GM12878 (cell line): ENCODE measurements around the gene CDK5RAP1. TPM values are rescaled to one million over a fixed set of nuclear protein-coding genes. Genes with fewer than 3 reads are reported as not detected.

Source experiments
- ATAC-seq: fragments of 200-7000 bp; cut with Tn5 transposase; 3 replicates; pipeline ENCODE4 v1.9.1; 2020; ENCODE audit warnings: mild to moderate bottlenecking, moderate library complexity
- BruUV-seq: library from RNA; stranded (reverse); fragments of 400-500 nt; replicated peaks from 2 replicates; lab custom pipeline; 2021; lab: Mats Ljungman, UMichigan
- CTCF ChIA-PET: fragments of 300-600 bp; sonication (Branson Sonifier 250); formaldehyde crosslinking; extraction: SDS; loops from one replicate; lab custom pipeline; 2021; ENCODE audit warnings: inconsistent platforms; lab: Yijun Ruan, JAX
- POLR2A ChIA-PET: fragments of 350-600 bp; formaldehyde crosslinking; extraction: SDS; loops from one replicate; lab custom pipeline; 2021; ENCODE audit warnings: inconsistent platforms; lab: Charles Lee
- RAD21 ChIA-PET: fragments of 300-600 bp; sonication (Branson Sonifier 250); formaldehyde crosslinking; loops from one replicate; lab custom pipeline; 2023; ENCODE audit warnings: antibody characterized with exemption; ENCODE audit not compliant: unreplicated experiment; lab: Charles Lee
- SMC1A ChIA-PET: fragments of 300-600 bp; sonication (Branson Sonifier 250); formaldehyde crosslinking; loops from one replicate; lab custom pipeline; 2023; ENCODE audit not compliant: unreplicated experiment, uncharacterized antibody; lab: Charles Lee
- DNase-seq: peaks from one replicate; pipeline ENCODE4 v3.0.0-alpha.2; 2011; ENCODE audit warnings: low read depth, low spot score
- FAIRE-seq: peaks from 3 replicates; lab custom pipeline; 2011; peaks lifted over from hg19 to GRCh38; lab: Jason Lieb, UNC
- H2AFZ ChIP-seq: 2 replicates; pipeline ENCODE4 v1.6.0; 2011; ENCODE audit warnings: low read depth, low read length, control low read depth; ENCODE audit not compliant: control insufficient read depth
- H3K27ac ChIP-seq: 2 replicates; pipeline ENCODE4 v1.5.1; 2011; ENCODE audit warnings: control low read depth; ENCODE audit not compliant: control insufficient read depth, insufficient read depth
- H3K27me3 ChIP-seq, 2 experiments: replicated peaks in 1 of 2; 2 replicates each; pipeline versions ENCODE4 v1.6.0 to v1.6.1; 2011; ENCODE audit warnings: low read length in 1 of 2; ENCODE audit not compliant: control insufficient read depth in 2 of 2, insufficient read depth in 2 of 2
- H3K36me3 ChIP-seq, 2 experiments: 2 replicates each; pipeline ENCODE4 v1.5.1; 2011; ENCODE audit warnings: low read length in 1 of 2; ENCODE audit not compliant: control insufficient read depth in 2 of 2, insufficient read depth in 2 of 2
- H3K4me1 ChIP-seq: 2 replicates; pipeline ENCODE4 v1.6.1; 2011; ENCODE audit warnings: mild to moderate bottlenecking, low read length, moderate library complexity, mixed read lengths; ENCODE audit not compliant: control insufficient read depth, insufficient read depth
- H3K4me2 ChIP-seq: 2 replicates; pipeline ENCODE4 v1.6.0; 2011; ENCODE audit warnings: control low read depth; ENCODE audit not compliant: control insufficient read depth, insufficient read depth
- H3K4me3 ChIP-seq: fragments of 200-600 bp; sonication (generic); 2 replicates; pipeline ENCODE4 v1.5.1; 2016
- H3K79me2 ChIP-seq: 2 replicates; pipeline ENCODE4 v1.6.0; 2011; ENCODE audit warnings: low read length; ENCODE audit not compliant: control insufficient read depth, insufficient read depth
- H3K9ac ChIP-seq: 2 replicates; pipeline ENCODE4 v1.8.0; 2011; ENCODE audit warnings: low read length, control low read depth, mixed read lengths; ENCODE audit not compliant: control insufficient read depth, insufficient read depth
- H3K9me3 ChIP-seq: replicated peaks from 3 replicates; pipeline ENCODE4 v1.5.1; 2011; ENCODE audit warnings: mild to moderate bottlenecking, low read length; ENCODE audit not compliant: control insufficient read depth, insufficient read depth
- H4K20me1 ChIP-seq: 2 replicates; pipeline ENCODE4 v1.6.0; 2011; ENCODE audit not compliant: control insufficient read depth, insufficient read depth
- ATF3 ChIP-seq: IDR thresholded peaks from 2 replicates; pipeline ENCODE4 v1.6.1; 2011; ENCODE audit warnings: low read depth, mild to moderate bottlenecking, low read length, moderate library complexity, borderline replicate concordance; ENCODE audit errors: extremely low read depth
- BACH1 ChIP-seq: fragments of 450-650 bp; IDR thresholded peaks from 2 replicates; pipeline ENCODE4 v1.6.1; 2017; ENCODE audit warnings: mild to moderate bottlenecking, borderline replicate concordance
- BRCA1 ChIP-seq: IDR thresholded peaks from 2 replicates; pipeline ENCODE4 v1.6.1; 2011; ENCODE audit warnings: low read depth, low read length, improper control_type of control experiment
- CHD4 ChIP-seq: fragments of 200-600 bp; sonication (generic); IDR thresholded peaks from 2 replicates; pipeline ENCODE4 v1.6.1; 2016; ENCODE audit warnings: mild to moderate bottlenecking
- EP300 ChIP-seq, 2 experiments: fragments of 150-350 bp in 1 of 2; IDR thresholded peaks; 2 replicates each; pipeline ENCODE4 v1.6.1; 2011 to 2012; ENCODE audit warnings: low read depth in 2 of 2, low read length in 2 of 2, borderline replicate concordance in 1 of 2, improper control_type of control experiment in 1 of 2, inconsistent platforms in 1 of 2; ENCODE audit not compliant: control insufficient read depth in 1 of 2
- FOS ChIP-seq: IDR thresholded peaks from 3 replicates; pipeline ENCODE4 v1.6.1; 2011; ENCODE audit warnings: borderline replicate concordance; ENCODE audit not compliant: insufficient read length; ENCODE audit errors: extremely low read depth
- MEF2B ChIP-seq: fragments of 450-650 bp; IDR thresholded peaks from 2 replicates; pipeline ENCODE4 v1.6.1; 2018; ENCODE audit warnings: mild to moderate bottlenecking, moderate library complexity; ENCODE audit not compliant: partially characterized antibody, poor library complexity, severe bottlenecking
- MLLT1 ChIP-seq: fragments of 450-650 bp; IDR thresholded peaks from 2 replicates; pipeline ENCODE4 v1.6.1; 2016; ENCODE audit warnings: mild to moderate bottlenecking
- NFYA ChIP-seq: IDR thresholded peaks from 2 replicates; pipeline ENCODE4 v1.6.1; 2011; ENCODE audit warnings: low read depth, mild to moderate bottlenecking, low read length, improper control_type of control experiment, borderline replicate concordance
- RB1 ChIP-seq: fragments of 450-650 bp; formaldehyde crosslinking; IDR thresholded peaks from 2 replicates; pipeline ENCODE4 v1.6.1; 2017; ENCODE audit warnings: mild to moderate bottlenecking, borderline replicate concordance
- REST ChIP-seq: IDR thresholded peaks from 2 replicates; pipeline ENCODE4 v1.6.1; 2012; ENCODE audit warnings: mild to moderate bottlenecking, low read depth, low read length
- SIN3A ChIP-seq: IDR thresholded peaks from 2 replicates; pipeline ENCODE4 v1.6.1; 2012; ENCODE audit warnings: low read depth, low read length, improper control_type of control experiment
- SUPT20H ChIP-seq: IDR thresholded peaks from 2 replicates; pipeline ENCODE4 v1.6.1; 2011; ENCODE audit warnings: low read depth, mild to moderate bottlenecking, low read length, moderate library complexity, borderline replicate concordance; ENCODE audit not compliant: control insufficient read depth
- SUZ12 ChIP-seq: fragments of 200-600 bp; sonication (generic); IDR thresholded peaks from one replicate; pipeline ENCODE4 v1.6.1; 2018; ENCODE audit warnings: antibody characterized with exemption, mild to moderate bottlenecking; ENCODE audit not compliant: unreplicated experiment
- TCF3 ChIP-seq: IDR thresholded peaks from 2 replicates; pipeline ENCODE4 v1.6.1; 2012; ENCODE audit warnings: low read depth, mild to moderate bottlenecking, low read length, borderline replicate concordance; ENCODE audit not compliant: insufficient read depth
- YBX1 ChIP-seq: fragments of 450-650 bp; IDR thresholded peaks from 2 replicates; pipeline ENCODE4 v1.6.1; 2016; ENCODE audit warnings: antibody characterized with exemption
- WGBS: methylation state at CpG from one replicate; pipeline ENCODE4 v1.1.6; 2016; ENCODE audit warnings: low lambda C conversion rate; ENCODE audit not compliant: insufficient replicate concordance, insufficient coverage; ENCODE audit errors: missing lambda C conversion rate; 5-methylcytosine and 5-hydroxymethylcytosine counted together
- in situ Hi-C: fragments of 300-500 bp; cut with MboI; formaldehyde crosslinking; loops from 9 replicates; pipeline ENCODE4 v1.14.3; 2018; ENCODE audit warnings: mixed read lengths
- intact Hi-C: fragments of 100-400 bp; cut with micrococcal nuclease; formaldehyde crosslinking; loops from one replicate; pipeline ENCODE4 v1.14.2; 2022; ENCODE audit not compliant: unreplicated experiment
- polyA plus RNA-seq, 11 experiments: library from polyadenylated mRNA; depleted of rRNA in 4 of 11; unstranded in 6 of 11; stranded (reverse) in 5 of 11; fragments of >200 nt; fragmentation: Nextera tagmentation in 4 of 11; fragmentation: Illumina TruSeq in 1 of 11; extraction: Ambion mirVana in 4 of 11; extraction: Trizol in 1 of 11; gene quantifications; 1 replicate in 1 of 11; 2 replicates in 10 of 11; pipeline versions ENCODE4 v1.2.1 to v1.2.3, GENCODE V29; 2011 to 2016; ENCODE audit warnings: inconsistent platforms in 2 of 11, missing spikeins in 2 of 11, low read depth in 1 of 11
- total RNA-seq, 4 experiments: library from RNA; depleted of rRNA in 3 of 4; stranded (reverse); fragments of >200 nt in 3 of 4; fragmentation: Illumina TruSeq in 1 of 4; extraction: Trizol in 1 of 4; gene quantifications; 2 replicates each; pipeline versions ENCODE4 v1.2.1 to v1.2.3, GENCODE V29; 2013 to 2021

Gene CDK5RAP1
- total and polyA plus RNA-seq, 10 of the 15 experiments (the other 5 are each of a cell fraction or from before 2014, with no cell fraction given), result 30.4 to 67.6 (median 38.8) TPM

- intact Hi-C loops, result no loop called here
- WGBS, result 90% methylated on average over 16 of the region's 16 CpGs
- no peak overlapping the region for H3K9ac ChIP-seq
- peaks cover 0 to 4% of the 10 kb centered on the region in 2 experiments; a peak in 2 of 4 replicates for H3K36me3 ChIP-seq
- TF ChIP-seq NFYA (no peak), MEF2B (no peak), SIN3A (no peak), SUPT20H (no peak), YBX1 (no peak), BACH1 (no peak), EP300 (IDR thresholded peaks at IDR 0.05; ENCODE audit: borderline replicate concordance in 1 of 2, control insufficient read depth in 1 of 2, low read depth in 2 of 2, low read length in 2 of 2) (no peak), BRCA1 (no peak), SUZ12 (no peak), ATF3 (no peak), REST (no peak), CHD4 (no peak), FOS (no peak), TCF3 (no peak), RB1 (no peak), MLLT1 (no peak)
- SMC1A ChIA-PET, result no interaction called here
- no peak for ATAC-seq
- H3K4me1 ChIP-seq, result no peaks in the 10 kb centered on the region
- H4K20me1 ChIP-seq, result no peaks in the 10 kb centered on the region
- H2AFZ ChIP-seq, result no peak overlapping the region
- no peaks in the 10 kb centered on the region for H3K9me3 ChIP-seq
- CTCF ChIA-PET, result no interaction called here
- no peak overlapping the region for H3K4me3 ChIP-seq
- no peak for FAIRE-seq
- RAD21 ChIA-PET, result no interaction called here
- BruUV-seq, result no TSS peak
- POLR2A ChIA-PET, result no interaction called here
- H3K4me2 ChIP-seq, result no peak overlapping the region
- in situ Hi-C loops, result no loop called here
- DNase-seq, result no peak
- H3K27ac ChIP-seq, result no peak overlapping the region
- H3K79me2 ChIP-seq, result no peaks in the 10 kb centered on the region
- H3K27me3 ChIP-seq, result no peaks in the 10 kb centered on the region
Observed at GRCh38 chr20:33352258-33353012, 48.9 kb downstream of the CDK5RAP1 start.
